HFF-Myc (cell line): ENCODE data around the gene UGCG.

Experiments
- DNase-seq: peaks from one replicate; pipeline ENCODE4 v3.0.0-alpha.2; 2011; ENCODE audit warnings: low read depth; ENCODE audit errors: extremely low read depth
- H3K4me3 ChIP-seq: replicated peaks from 2 replicates; pipeline ENCODE4 v1.5.1; 2011; ENCODE audit warnings: low read depth, mild to moderate bottlenecking, control low read depth, low read length
- TF ChIP-seq, protein P1 (sequence below): IDR thresholded peaks from 2 replicates; pipeline ENCODE4 v1.5.1; 2012; ENCODE audit warnings: mild to moderate bottlenecking, low read depth, low read length, control low read depth; ENCODE audit errors: missing control alignments

Gene UGCG

DNA sequence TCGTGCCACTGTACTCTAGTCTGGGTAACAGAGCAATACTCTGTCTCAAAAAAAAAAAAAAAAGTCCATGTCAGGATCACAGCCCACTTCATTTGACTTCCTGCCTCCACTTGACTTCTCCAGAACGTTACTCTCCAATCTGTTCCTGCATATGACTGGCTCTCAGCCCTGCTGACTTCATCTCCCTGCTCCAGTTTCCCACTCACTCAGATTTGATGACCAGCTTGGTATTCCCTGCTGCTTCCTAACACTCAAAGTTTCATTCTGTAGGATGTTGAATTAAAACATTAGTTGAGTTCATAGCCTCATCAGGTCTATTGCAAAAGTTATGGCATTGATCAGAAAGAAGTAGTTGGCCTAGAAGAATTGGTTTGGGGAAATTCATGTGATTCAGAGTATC lies 52.3 kb downstream of the UGCG start:
- no peak for DNase-seq
- TF ChIP-seq, protein P1, sequence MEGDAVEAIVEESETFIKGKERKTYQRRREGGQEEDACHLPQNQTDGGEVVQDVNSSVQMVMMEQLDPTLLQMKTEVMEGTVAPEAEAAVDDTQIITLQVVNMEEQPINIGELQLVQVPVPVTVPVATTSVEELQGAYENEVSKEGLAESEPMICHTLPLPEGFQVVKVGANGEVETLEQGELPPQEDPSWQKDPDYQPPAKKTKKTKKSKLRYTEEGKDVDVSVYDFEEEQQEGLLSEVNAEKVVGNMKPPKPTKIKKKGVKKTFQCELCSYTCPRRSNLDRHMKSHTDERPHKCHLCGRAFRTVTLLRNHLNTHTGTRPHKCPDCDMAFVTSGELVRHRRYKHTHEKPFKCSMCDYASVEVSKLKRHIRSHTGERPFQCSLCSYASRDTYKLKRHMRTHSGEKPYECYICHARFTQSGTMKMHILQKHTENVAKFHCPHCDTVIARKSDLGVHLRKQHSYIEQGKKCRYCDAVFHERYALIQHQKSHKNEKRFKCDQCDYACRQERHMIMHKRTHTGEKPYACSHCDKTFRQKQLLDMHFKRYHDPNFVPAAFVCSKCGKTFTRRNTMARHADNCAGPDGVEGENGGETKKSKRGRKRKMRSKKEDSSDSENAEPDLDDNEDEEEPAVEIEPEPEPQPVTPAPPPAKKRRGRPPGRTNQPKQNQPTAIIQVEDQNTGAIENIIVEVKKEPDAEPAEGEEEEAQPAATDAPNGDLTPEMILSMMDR, result no peak
- no peak overlapping the region for H3K4me3 ChIP-seq

DNA sequence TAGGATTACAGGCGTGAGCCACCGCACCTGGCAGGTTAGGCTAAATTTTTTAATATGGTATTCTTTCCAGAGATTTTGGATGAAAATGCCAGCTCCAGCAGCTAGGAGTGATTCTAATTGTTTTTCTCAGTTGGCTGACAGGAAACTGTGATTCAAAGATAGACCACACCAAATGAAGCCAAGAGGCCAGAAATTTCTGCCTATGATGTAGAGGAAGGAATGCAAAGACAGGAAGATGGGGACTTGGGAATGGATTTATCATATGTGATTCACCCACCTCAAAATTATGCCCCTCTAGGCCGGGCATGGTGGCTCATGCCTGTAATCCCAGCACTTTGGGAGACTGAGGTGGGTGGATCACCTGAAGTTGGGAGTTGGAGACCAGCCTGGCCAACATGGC lies 53.3 kb downstream of the UGCG start:
- DNase-seq, result no peak
- TF ChIP-seq, protein P1, result no peak
- H3K4me3 ChIP-seq, result no peak overlapping the region

DNA sequence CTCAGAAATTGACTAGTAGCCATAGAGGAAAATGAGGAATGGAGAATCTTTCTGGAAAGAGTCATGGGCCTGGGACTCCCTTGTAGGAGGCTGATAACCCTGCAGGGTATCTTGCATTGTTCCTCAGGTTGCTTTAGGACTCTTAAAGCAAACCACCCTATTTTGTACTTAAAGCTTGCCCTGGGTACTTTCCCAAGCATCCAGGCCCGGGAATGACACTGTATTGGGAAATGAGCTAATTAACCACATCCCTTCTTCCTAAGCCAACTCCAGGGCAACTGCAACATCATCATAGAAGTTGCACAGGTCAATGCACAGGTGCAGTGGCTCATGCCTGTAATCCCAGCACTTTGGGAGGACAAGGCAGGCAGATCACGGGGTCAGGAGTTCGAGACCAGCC lies 55.9 kb downstream of the UGCG start:
- DNase-seq, result no peak
- TF ChIP-seq, protein P1, result no peak
- H3K4me3 ChIP-seq, result no peak overlapping the region

DNA sequence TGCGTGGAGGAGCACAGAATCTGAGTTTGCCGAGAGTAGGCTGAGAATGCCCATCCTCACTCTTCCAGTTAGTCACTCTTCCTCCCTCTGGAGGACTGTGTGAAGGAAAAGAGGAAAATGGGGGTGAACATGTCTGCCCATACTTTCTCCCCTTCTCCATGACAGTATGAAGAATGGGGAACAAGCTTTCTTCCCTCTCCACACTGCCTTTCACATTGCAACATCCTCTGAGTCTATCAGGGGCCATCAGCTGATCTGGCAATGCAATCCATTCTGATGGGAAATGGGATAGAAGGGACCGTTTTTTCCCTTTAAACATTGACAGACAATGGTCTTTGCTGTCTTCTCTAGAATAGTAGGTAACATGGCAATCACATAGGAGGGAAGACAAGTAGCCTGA lies 56.8 kb downstream of the UGCG start:
- DNase-seq, result no peak
- TF ChIP-seq, protein P1, result no peak
- H3K4me3 ChIP-seq, result no peak overlapping the region

DNA sequence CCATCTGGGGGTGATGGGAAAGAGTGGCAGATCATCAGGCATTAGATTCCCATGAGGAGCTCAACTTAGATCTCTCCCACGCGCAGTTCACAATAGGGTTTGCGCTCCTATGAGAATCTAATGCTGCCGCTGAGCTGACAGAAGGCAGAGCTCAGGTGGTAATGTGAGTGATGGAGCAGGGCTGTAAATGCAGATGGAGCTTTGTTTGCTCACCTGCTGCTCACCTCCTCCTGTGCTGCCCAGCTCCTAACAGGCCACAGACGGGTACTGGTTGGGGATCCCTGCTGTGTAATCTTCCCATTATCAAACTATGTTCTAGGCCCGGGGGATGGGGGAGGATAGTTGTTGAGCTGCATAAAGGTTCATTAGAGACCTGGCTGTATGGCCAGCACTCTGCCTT lies 58.4 kb downstream of the UGCG start:
- no peak for DNase-seq
- no peak overlapping the region for H3K4me3 ChIP-seq
- TF ChIP-seq, protein P1, result no peak

DNA sequence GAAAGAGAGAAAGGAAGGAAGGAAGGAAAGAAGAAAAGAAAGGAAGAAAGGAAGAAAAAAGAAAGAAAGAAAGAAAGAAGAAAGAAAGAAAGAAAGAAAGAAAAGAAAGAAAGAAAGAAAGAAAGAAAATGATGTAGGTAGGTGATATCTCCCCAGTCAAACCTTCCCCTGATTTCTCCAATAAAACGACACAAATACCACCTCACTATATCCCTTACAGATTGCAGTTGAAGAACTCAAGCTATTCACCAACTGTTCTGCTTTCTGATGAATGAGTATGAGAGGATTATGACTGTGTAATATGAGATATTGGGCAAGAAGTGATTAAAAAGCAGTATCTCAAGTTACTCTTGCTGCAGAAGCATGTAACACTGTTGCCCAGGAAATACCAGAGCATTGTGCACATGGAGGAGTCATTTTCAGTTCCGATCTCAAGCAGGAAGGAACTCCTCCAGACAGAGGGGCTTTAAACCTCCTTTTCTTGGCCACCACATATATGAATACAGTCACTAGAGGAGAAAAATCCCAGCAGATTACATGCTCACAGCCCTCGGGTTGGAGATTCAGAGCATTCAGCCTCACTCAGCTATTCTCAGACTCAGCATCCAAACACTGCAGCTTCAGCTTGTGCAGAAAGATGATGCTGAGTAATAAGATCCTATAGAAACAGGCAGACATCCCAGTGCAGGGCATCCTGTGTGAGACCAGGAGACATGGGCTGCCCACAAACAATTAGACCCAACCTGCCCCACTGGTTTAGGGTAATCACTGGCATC lies 61.4 kb downstream of the UGCG start:
- peak; percentile 85 for DNase-seq
- peak overlapping the region; percentile 19 for H3K4me3 ChIP-seq
- TF ChIP-seq, protein P1, result no peak
